ENCODE results near the gene KCNMA1.

DNA sequence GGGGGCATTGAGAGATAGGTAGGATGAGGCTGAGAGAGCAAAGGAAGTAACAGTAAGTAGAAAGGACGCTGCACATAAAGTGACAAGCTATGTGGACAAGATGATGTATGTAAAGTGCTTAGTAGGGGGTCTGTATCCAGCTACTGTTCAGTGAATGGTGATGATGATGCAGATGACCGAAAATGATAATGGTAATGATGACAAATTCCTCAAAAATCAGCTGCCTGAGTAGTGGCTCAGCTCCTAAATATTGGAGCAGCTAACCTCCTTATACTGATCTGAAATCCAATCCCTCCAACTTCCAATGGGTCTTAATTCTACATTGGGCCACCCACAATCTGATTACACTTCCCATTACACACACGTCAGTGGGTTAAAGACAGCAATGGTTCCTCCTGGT lies 27.1 kb upstream of the KCNMA1 start:
- TF ChIP-seq, protein P1, sequence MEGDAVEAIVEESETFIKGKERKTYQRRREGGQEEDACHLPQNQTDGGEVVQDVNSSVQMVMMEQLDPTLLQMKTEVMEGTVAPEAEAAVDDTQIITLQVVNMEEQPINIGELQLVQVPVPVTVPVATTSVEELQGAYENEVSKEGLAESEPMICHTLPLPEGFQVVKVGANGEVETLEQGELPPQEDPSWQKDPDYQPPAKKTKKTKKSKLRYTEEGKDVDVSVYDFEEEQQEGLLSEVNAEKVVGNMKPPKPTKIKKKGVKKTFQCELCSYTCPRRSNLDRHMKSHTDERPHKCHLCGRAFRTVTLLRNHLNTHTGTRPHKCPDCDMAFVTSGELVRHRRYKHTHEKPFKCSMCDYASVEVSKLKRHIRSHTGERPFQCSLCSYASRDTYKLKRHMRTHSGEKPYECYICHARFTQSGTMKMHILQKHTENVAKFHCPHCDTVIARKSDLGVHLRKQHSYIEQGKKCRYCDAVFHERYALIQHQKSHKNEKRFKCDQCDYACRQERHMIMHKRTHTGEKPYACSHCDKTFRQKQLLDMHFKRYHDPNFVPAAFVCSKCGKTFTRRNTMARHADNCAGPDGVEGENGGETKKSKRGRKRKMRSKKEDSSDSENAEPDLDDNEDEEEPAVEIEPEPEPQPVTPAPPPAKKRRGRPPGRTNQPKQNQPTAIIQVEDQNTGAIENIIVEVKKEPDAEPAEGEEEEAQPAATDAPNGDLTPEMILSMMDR (IDR thresholded peaks at IDR 0.05), result no peak
- TF ChIP-seq FOXJ3 (CRISPR knock-in tag; IDR thresholded peaks at IDR 0.05), result no peak
- no peak for TF ChIP-seq EP300 (IDR thresholded peaks at IDR 0.05; ENCODE audit: borderline replicate concordance in 1 of 2, low read depth in 1 of 2, low read length in 1 of 2)
- no peak for TF ChIP-seq JUND (IDR thresholded peaks at IDR 0.05)
- TF ChIP-seq TAF1 (IDR thresholded peaks at IDR 0.05; ENCODE audit: borderline replicate concordance, low read depth, low read length), result no peak
- TF ChIP-seq PBX3 (IDR thresholded peaks at IDR 0.05), result no peak
- TF ChIP-seq EZH2phosphoT487 (IDR thresholded peaks at IDR 0.05; ENCODE audit: borderline replicate concordance, low read depth), result no peak
- TF ChIP-seq, protein P2, sequence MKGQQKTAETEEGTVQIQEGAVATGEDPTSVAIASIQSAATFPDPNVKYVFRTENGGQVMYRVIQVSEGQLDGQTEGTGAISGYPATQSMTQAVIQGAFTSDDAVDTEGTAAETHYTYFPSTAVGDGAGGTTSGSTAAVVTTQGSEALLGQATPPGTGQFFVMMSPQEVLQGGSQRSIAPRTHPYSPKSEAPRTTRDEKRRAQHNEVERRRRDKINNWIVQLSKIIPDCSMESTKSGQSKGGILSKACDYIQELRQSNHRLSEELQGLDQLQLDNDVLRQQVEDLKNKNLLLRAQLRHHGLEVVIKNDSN (IDR thresholded peaks at IDR 0.05; ENCODE audit: borderline replicate concordance, low read depth), result no peak

Measured in SK-N-SH (cell line).